ENCODE measurements around the gene ITPRIPL1. TPM values are rescaled to one million over a fixed set of nuclear protein-coding genes. Genes with fewer than 3 reads are reported as not detected.

The ITPRIPL1 gene
- total and polyA plus RNA-seq, 2 of the 8 experiments (the other 6 are each of a cell fraction or from before 2014, with no cell fraction given) = 10.6 to 16.1 TPM

GRCh38 chr2:96354492-96354891, 29.4 kb downstream of the ITPRIPL1 start:
- Histone ChIP-seq H2BK20ac (ENCODE audit: low read length) (no peak overlapping the region), H2BK15ac (ENCODE audit: low read length) (no peak overlapping the region), H3K4ac (replicated peaks; ENCODE audit: insufficient read length, low read depth, low read length) (no peak overlapping the region), H4K5ac (ENCODE audit: insufficient read length, low read depth, low read length) (no peak overlapping the region), H3K79me2 (ENCODE audit: control insufficient read depth in 1 of 2, insufficient read depth in 2 of 2, low read length in 2 of 2) (no peaks in the 10 kb centered on the region), H3K4me1 (replicated peaks in 1 of 4; ENCODE audit: control insufficient read depth in 3 of 4, insufficient read depth in 4 of 4, low read length in 3 of 4) (no peaks in the 10 kb centered on the region), H3K79me1 (ENCODE audit: low read depth, low read length) (no peaks in the 10 kb centered on the region), H2BK120ac (replicated peaks; ENCODE audit: low read depth, low read length) (no peak overlapping the region), H3K9ac (replicated peaks in 1 of 4; ENCODE audit: extremely low read depth in 1 of 4, low read depth in 3 of 4, low read length in 3 of 4) (no peak overlapping the region), H3K18ac (ENCODE audit: extremely low read depth, low read length) (no peak overlapping the region), H2BK12ac (ENCODE audit: low read depth, low read length) (no peak overlapping the region), H3K27ac (ENCODE audit: low read depth, low read length) (no peak overlapping the region), H3K9me3 (ENCODE audit: insufficient read depth in 2 of 2, low read depth in 1 of 2, low read length in 1 of 2) (no peaks in the 10 kb centered on the region), H2AFZ (ENCODE audit: low read length) (no peak overlapping the region), H2BK5ac (ENCODE audit: low read depth, low read length) (no peak overlapping the region), H2AK5ac (ENCODE audit: low read depth, low read length) (no peak overlapping the region), H4K91ac (replicated peaks; ENCODE audit: insufficient read length, low read length) (no peak overlapping the region), H4K20me1 (replicated peaks in 1 of 2; ENCODE audit: control insufficient read depth in 1 of 2, insufficient read depth in 2 of 2, low read length in 2 of 2) (peaks cover 3% of the 10 kb centered on the region in 2 experiments), H3K4me3 (ENCODE audit: extremely low read depth in 1 of 4, insufficient read depth in 2 of 4, low read depth in 3 of 4, low read length in 4 of 4) (no peak overlapping the region), H3K14ac (ENCODE audit: insufficient read length) (no peak overlapping the region), H3K56ac (replicated peaks; ENCODE audit: insufficient read length, low read depth, low read length) (no peak overlapping the region), H3K23ac (ENCODE audit: insufficient read length) (no peak overlapping the region), H3K23me2 (ENCODE audit: low read depth, low read length) (no peaks in the 10 kb centered on the region), H3K27me3 (replicated peaks in 1 of 4; ENCODE audit: control insufficient read depth in 3 of 4, extremely low read depth in 1 of 4, insufficient read depth in 3 of 4, low read length in 3 of 4) (no peaks in the 10 kb centered on the region), H3K36me3 (ENCODE audit: control insufficient read depth in 2 of 4, insufficient read depth in 4 of 4, low read length in 3 of 4) (peaks cover 26 to 72% (median 64%) of the 10 kb centered on the region in 4 experiments), H3K4me2 (ENCODE audit: insufficient read depth in 1 of 2, low read depth in 2 of 2, low read length in 2 of 2) (no peak overlapping the region), H4K8ac (ENCODE audit: extremely low read depth, insufficient read depth, low read length) (no peak overlapping the region)
- POLR2A ChIA-PET (ENCODE audit: partially characterized antibody) = interaction anchor here (0.7 to 1.6 kb wide), 2 partner anchors 10 to 163 kb away, joined by 3 to 9 read pairs; no protein-coding TSS in a partner anchor
- WGBS, 2 experiments (ENCODE audit: extremely low coverage in 1 of 2, insufficient coverage in 1 of 2, insufficient read length in 1 of 2, insufficient replicate concordance in 2 of 2, low coverage in 1 of 2, low lambda C conversion rate in 2 of 2, missing lambda C conversion rate in 1 of 2) = 79% methylated on average over 4 of the region's 4 CpGs; no CpG with 5 or more reads in 1 of the 2 experiments
- FAIRE-seq (no peak), DNase-seq (ENCODE audit: low read depth in 1 of 2, low spot score in 2 of 2) (no peak)
- CTCF ChIA-PET (ENCODE audit: partially characterized antibody) = interaction anchor here (0.7 kb wide), 1 partner anchor 155 kb away, joined by 3 read pairs; no protein-coding TSS in a partner anchor
- TF ChIP-seq RAD21 (IDR thresholded peaks at IDR 0.05 in 1 of 2, conservative IDR thresholded peaks at IDR 0.05 in 1 of 2; ENCODE audit: low read depth in 2 of 2, low read length in 2 of 2) (no peak), PHF8 (conservative IDR thresholded peaks at IDR 0.05; ENCODE audit: low read depth, low read length) (no peak), RXRA (IDR thresholded peaks at IDR 0.05; ENCODE audit: insufficient read depth, low read depth, low read length) (no peak), KDM4A (IDR thresholded peaks at IDR 0.05; ENCODE audit: low read depth, low read length, severe bottlenecking) (no peak), ASH2L (IDR thresholded peaks at IDR 0.05; ENCODE audit: low read length) (no peak), EZH2 (IDR thresholded peaks at IDR 0.05; ENCODE audit: low read depth, low read length, severe bottlenecking) (no peak), KDM5A (IDR thresholded peaks at IDR 0.05; ENCODE audit: low read length) (no peak), USF2 (IDR thresholded peaks at IDR 0.05; ENCODE audit: low read length) (no peak), EP300 (IDR thresholded peaks at IDR 0.05; ENCODE audit: borderline replicate concordance in 1 of 2, low read depth in 2 of 2, low read length in 2 of 2) (no peak), SRF (IDR thresholded peaks at IDR 0.05; ENCODE audit: low read depth, low read length) (no peak), TBP (IDR thresholded peaks at IDR 0.05; ENCODE audit: low read depth, low read length) (no peak), SAP30 (IDR thresholded peaks at IDR 0.05; ENCODE audit: insufficient read depth, insufficient replicate concordance, low read length) (no peak)

Measured in H1 (cell line).